Right kidney (tissue), 1 donor: Measurements from ENCODE around the gene C1orf50.
"Not testable (repeated sequence)": the region's sequence is repeated elsewhere in the genome, so short reads cannot be mapped to it uniquely, and the experiment has no call there.

Experiments
- DNase-seq: peaks from one replicate; pipeline ENCODE4 v3.0.0-alpha.2; 2016

The C1orf50 gene

GRCh38 chr1:42801832-42802473 lies 34.9 kb downstream of the C1orf50 start:
- no peak for DNase-seq

- no peak for DNase-seq
These were observed 39.1 kb downstream of the C1orf50 start for GRCh38 chr1:42806171-42806570.

GRCh38 chr1:42806593-42806992 lies 39.5 kb downstream of the C1orf50 start:
- no peak for DNase-seq

- no peak for DNase-seq
These were observed 40.1 kb downstream of the C1orf50 start for GRCh38 chr1:42807056-42807668.

- DNase-seq: not testable (repeated sequence)
These were observed 47.8 kb downstream of the C1orf50 start for GRCh38 chr1:42814815-42815214.

GRCh38 chr1:42815941-42816584 lies 49.0 kb downstream of the C1orf50 start:
- no peak for DNase-seq

GRCh38 chr1:42816585-42817439 lies 49.8 kb downstream of the C1orf50 start, which contains the start of the genes ERMAP and SVBP:
Gene ERMAP (plus strand): TSS chr1:42817122. CDS start chr1:42830449, 13,327 bp downstream.
Gene SVBP (minus strand): TSS chr1:42817397. CDS start chr1:42816544, 853 bp downstream.
- DNase-seq: peak; percentile 99

- peak; percentile 44 for DNase-seq
These were observed 50.4 kb downstream of the C1orf50 start for GRCh38 chr1:42817440-42817767.

- DNase-seq: no peak
These were observed 50.9 kb downstream of the C1orf50 start for GRCh38 chr1:42817976-42818375.

GRCh38 chr1:42820813-42821212 lies 53.8 kb downstream of the C1orf50 start:
- no peak for DNase-seq

GRCh38 chr1:42821690-42822089 lies 54.6 kb downstream of the C1orf50 start:
- no peak for DNase-seq

GRCh38 chr1:42822800-42823392 lies 55.8 kb downstream of the C1orf50 start:
- DNase-seq: no peak

- DNase-seq: no peak
These were observed 57.5 kb downstream of the C1orf50 start for GRCh38 chr1:42824481-42825035.

- no peak for DNase-seq
These were observed 58.2 kb downstream of the C1orf50 start for GRCh38 chr1:42825036-42825851.
